ENCODE measurements around the gene TSPOAP1. TPM values are rescaled to one million over a fixed set of nuclear protein-coding genes. Genes with fewer than 3 reads are reported as not detected.

The TSPOAP1 gene
- total and polyA plus RNA-seq, 10 of the 15 experiments (the other 5 are each of a cell fraction or from before 2014, with no cell fraction given) = 0.58 to 16.4 (median 4.2) TPM; not detected in 1

GRCh38 chr17:58375811-58376210, 47.2 kb upstream of the TSPOAP1 start:
- WGBS (ENCODE audit: insufficient coverage, insufficient replicate concordance, low lambda C conversion rate, missing lambda C conversion rate) = 17% methylated on average over 2 of the region's 2 CpGs
- no peak for DNase-seq (ENCODE audit: low read depth, low spot score)
- Histone ChIP-seq H3K9me3 (replicated peaks; ENCODE audit: control insufficient read depth, insufficient read depth, low read length) (no peaks in the 10 kb centered on the region), H2AFZ (ENCODE audit: control insufficient read depth, low read depth, low read length) (no peak overlapping the region), H3K27ac (ENCODE audit: control insufficient read depth, insufficient read depth) (no peak overlapping the region), H3K9ac (ENCODE audit: control insufficient read depth, insufficient read depth, low read length) (no peak overlapping the region), H3K4me2 (ENCODE audit: control insufficient read depth, insufficient read depth) (no peak overlapping the region), H3K27me3 (replicated peaks in 1 of 2; ENCODE audit: control insufficient read depth in 2 of 2, insufficient read depth in 2 of 2, low read length in 1 of 2) (no peaks in the 10 kb centered on the region), H3K79me2 (ENCODE audit: control insufficient read depth, insufficient read depth, low read length) (no peaks in the 10 kb centered on the region), H4K20me1 (ENCODE audit: control insufficient read depth, insufficient read depth) (no peaks in the 10 kb centered on the region), H3K4me3 (no peak overlapping the region), H3K4me1 (ENCODE audit: control insufficient read depth, insufficient read depth, low read length) (no peaks in the 10 kb centered on the region), H3K36me3 (ENCODE audit: control insufficient read depth in 2 of 2, insufficient read depth in 2 of 2, low read length in 1 of 2) (peaks cover 0 to 2% of the 10 kb centered on the region in 2 experiments; a peak in 2 of 4 replicates)
- POLR2A ChIA-PET = no interaction called here
- BruUV-seq (replicated peaks) = no TSS peak
- TF ChIP-seq YY1 (IDR thresholded peaks at IDR 0.05; ENCODE audit: low read depth, low read length) (no peak), MAX (IDR thresholded peaks at IDR 0.05; ENCODE audit: low read depth, low read length) (no peak), POU2F2 (IDR thresholded peaks at IDR 0.05; ENCODE audit: borderline replicate concordance, low read depth, low read length) (no peak), ZNF24 (IDR thresholded peaks at IDR 0.05) (no peak), ZNF274 (IDR thresholded peaks at IDR 0.05; ENCODE audit: insufficient read depth, insufficient read length) (no peak), PAX8 (IDR thresholded peaks at IDR 0.05) (no peak), NR2C2 (IDR thresholded peaks at IDR 0.05; ENCODE audit: borderline replicate concordance, control insufficient read depth, insufficient read length, low read depth) (no peak), MLLT1 (IDR thresholded peaks at IDR 0.05) (no peak), EP300 (IDR thresholded peaks at IDR 0.05; ENCODE audit: borderline replicate concordance in 1 of 2, control insufficient read depth in 1 of 2, low read depth in 2 of 2, low read length in 2 of 2) (no peak)
- TF ChIP-seq, protein P1, sequence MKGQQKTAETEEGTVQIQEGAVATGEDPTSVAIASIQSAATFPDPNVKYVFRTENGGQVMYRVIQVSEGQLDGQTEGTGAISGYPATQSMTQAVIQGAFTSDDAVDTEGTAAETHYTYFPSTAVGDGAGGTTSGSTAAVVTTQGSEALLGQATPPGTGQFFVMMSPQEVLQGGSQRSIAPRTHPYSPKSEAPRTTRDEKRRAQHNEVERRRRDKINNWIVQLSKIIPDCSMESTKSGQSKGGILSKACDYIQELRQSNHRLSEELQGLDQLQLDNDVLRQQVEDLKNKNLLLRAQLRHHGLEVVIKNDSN (IDR thresholded peaks at IDR 0.05; ENCODE audit: borderline replicate concordance, extremely low read length, insufficient read depth, low read depth, low read length) = no peak
- in situ Hi-C loops (cut with MboI) (no loop called here), intact Hi-C loops (cut with micrococcal nuclease; ENCODE audit: unreplicated experiment) (no loop called here)
- SMC1A ChIA-PET (ENCODE audit: uncharacterized antibody, unreplicated experiment) = interaction anchor here (1.5 kb wide), 1 partner anchor 50 kb away, joined by 3 read pairs; no protein-coding TSS in a partner anchor
- CTCF ChIA-PET = no interaction called here
- FAIRE-seq = no peak
- RAD21 ChIA-PET (ENCODE audit: unreplicated experiment) = interaction anchor here (1.1 to 1.4 kb wide), 4 partner anchors 13 to 58 kb away, joined by 3 to 4 read pairs (median 4); no protein-coding TSS in a partner anchor
- ATAC-seq = no peak

Measured in GM12878 (cell line).